HepG2 (cell line): ENCODE measurements around the gene TOP3B. TPM values are rescaled to one million over a fixed set of nuclear protein-coding genes. Genes with fewer than 3 reads are reported as not detected.
A peak's percentile ranks its signal among the peaks of the same experiment; 100 is the strongest.

Source experiments
- ATF4 ChIP-seq, 2 experiments: fragments of 450-650 bp in 1 of 2; sonication (generic) in 1 of 2; formaldehyde crosslinking; IDR thresholded peaks; 2 replicates each; pipeline versions ENCODE4 v1.5.0 to v1.8.0; 2020 to 2022; ENCODE audit warnings: mild to moderate bottlenecking in 1 of 2, missing genetic modification reagents in 1 of 2
- ATF7-NPFF ChIP-seq: sonication (generic); formaldehyde crosslinking; IDR thresholded peaks from 2 replicates; pipeline ENCODE4 v1.8.1; 2023; ENCODE audit warnings: mild to moderate bottlenecking, low read depth, missing genetic modification reagents, moderate library complexity
- BHLHE40 ChIP-seq: IDR thresholded peaks from 2 replicates; pipeline ENCODE4 v1.6.1; 2011; ENCODE audit warnings: low read length, improper control_type of control experiment
- CAMTA2 ChIP-seq: sonication (generic); formaldehyde crosslinking; IDR thresholded peaks from 2 replicates; pipeline ENCODE4 v1.4.0; 2020; ENCODE audit warnings: mild to moderate bottlenecking, missing genetic modification reagents, borderline replicate concordance
- CENPX ChIP-seq: sonication (generic); formaldehyde crosslinking; IDR thresholded peaks from 2 replicates; pipeline ENCODE4 v1.9.0; 2021; ENCODE audit warnings: mild to moderate bottlenecking, missing genetic modification reagents, moderate library complexity
- CHCHD3 ChIP-seq: sonication (generic); formaldehyde crosslinking; IDR thresholded peaks from 2 replicates; pipeline ENCODE4 v1.8.0; 2022; ENCODE audit warnings: mild to moderate bottlenecking, missing genetic modification reagents, moderate library complexity
- FOSL2 ChIP-seq: sonication (generic); formaldehyde crosslinking; IDR thresholded peaks from 2 replicates; pipeline ENCODE4 v1.4.0; 2020; ENCODE audit warnings: missing genetic modification reagents
- HNF4A ChIP-seq: sonication (generic); formaldehyde crosslinking; IDR thresholded peaks from 2 replicates; pipeline ENCODE4 v1.4.0; 2020; ENCODE audit warnings: missing genetic modification reagents
- HOXA5 ChIP-seq: sonication (generic); formaldehyde crosslinking; IDR thresholded peaks from 2 replicates; pipeline ENCODE4 v1.4.0; 2020; ENCODE audit warnings: missing genetic modification reagents
- KMT2B ChIP-seq: IDR thresholded peaks from 2 replicates; pipeline ENCODE4 v1.6.1; 2016; ENCODE audit warnings: missing genetic modification reagents, missing compliant biosample characterization
- MEIS1 ChIP-seq: sonication (generic); formaldehyde crosslinking; IDR thresholded peaks from 2 replicates; pipeline ENCODE4 v1.9.0; 2021; ENCODE audit warnings: mild to moderate bottlenecking, missing genetic modification reagents, moderate library complexity, borderline replicate concordance
- MXI1 ChIP-seq: IDR thresholded peaks from 3 replicates; pipeline ENCODE4 v1.6.1; 2012; ENCODE audit warnings: low read depth, low read length, inconsistent platforms, borderline replicate concordance
- NPAS2 ChIP-seq: sonication (generic); formaldehyde crosslinking; IDR thresholded peaks from 2 replicates; pipeline ENCODE4 v1.8.0; 2022; ENCODE audit warnings: mild to moderate bottlenecking, missing genetic modification reagents, borderline replicate concordance
- NR2F1 ChIP-seq, 2 experiments: fragments of 450-650 bp in 1 of 2; formaldehyde crosslinking in 1 of 2; IDR thresholded peaks; 2 replicates each; pipeline versions ENCODE4 v1.5.0 to v1.6.1; 2016 to 2020; ENCODE audit warnings: mild to moderate bottlenecking in 1 of 2, missing compliant biosample characterization in 1 of 2, missing genetic modification reagents in 1 of 2, moderate library complexity in 1 of 2
- PRDM10 ChIP-seq: sonication (generic); formaldehyde crosslinking; IDR thresholded peaks from 2 replicates; pipeline ENCODE4 v1.4.0; 2020; ENCODE audit warnings: low read depth, missing genetic modification reagents
- PREB ChIP-seq: sonication (generic); formaldehyde crosslinking; IDR thresholded peaks from 2 replicates; pipeline ENCODE4 v1.4.0; 2020; ENCODE audit warnings: missing genetic modification reagents
- TAF15 ChIP-seq: fragments of 200-400 bp; formaldehyde crosslinking; IDR thresholded peaks from one replicate; pipeline ENCODE4 v1.6.1; 2018; ENCODE audit warnings: mild to moderate bottlenecking, low read depth, low read length; ENCODE audit not compliant: poor library complexity, severe bottlenecking
- ZFP37 ChIP-seq: sonication (generic); formaldehyde crosslinking; IDR thresholded peaks from 2 replicates; pipeline ENCODE4 v1.4.0; 2020; ENCODE audit warnings: missing genetic modification reagents, borderline replicate concordance
- ZMYM2 ChIP-seq: sonication (generic); formaldehyde crosslinking; IDR thresholded peaks from 2 replicates; pipeline ENCODE4 v1.8.0; 2022; ENCODE audit warnings: mild to moderate bottlenecking, missing genetic modification reagents
- ZNF256 ChIP-seq: sonication (generic); formaldehyde crosslinking; conservative IDR thresholded peaks from 2 replicates; pipeline ENCODE4 v1.4.0; 2020; ENCODE audit warnings: missing genetic modification reagents
- ZNF501 ChIP-seq: sonication (generic); formaldehyde crosslinking; IDR thresholded peaks from 2 replicates; pipeline ENCODE4 v1.5.1; 2020; ENCODE audit warnings: mild to moderate bottlenecking, moderate library complexity, missing genetic modification reagents
- ZNF510 ChIP-seq: sonication (generic); formaldehyde crosslinking; IDR thresholded peaks from 2 replicates; pipeline ENCODE4 v1.4.0; 2020; ENCODE audit warnings: low read depth, mild to moderate bottlenecking, missing genetic modification reagents
- ZNF558 ChIP-seq: sonication (generic); formaldehyde crosslinking; IDR thresholded peaks from 2 replicates; pipeline ENCODE4 v1.9.0; 2022; ENCODE audit warnings: mild to moderate bottlenecking, missing genetic modification reagents, borderline replicate concordance
- polyA plus RNA-seq, 8 experiments: library from polyadenylated mRNA; depleted of rRNA in 3 of 8; stranded (reverse) in 7 of 8; unstranded in 1 of 8; fragments of >200 nt; fragmentation: Illumina TruSeq in 4 of 8; extraction: Trizol in 4 of 8; gene quantifications; 2 replicates each; pipeline versions ENCODE4 v1.2.1 to v1.2.3, GENCODE V29; 2011 to 2016; ENCODE audit warnings: low read depth in 4 of 8, missing spikeins in 1 of 8, mixed read lengths in 1 of 8; ENCODE audit not compliant: insufficient read depth in 1 of 8
- total RNA-seq, 5 experiments: library from RNA; depleted of rRNA; stranded (reverse); fragments of >200 nt; fragmentation: Illumina TruSeq; extraction: Trizol; gene quantifications; 2 replicates each; pipeline ENCODE4 v1.2.3, GENCODE V29; 2016; ENCODE audit warnings: low read depth in 1 of 5

TOP3B gene
- total and polyA plus RNA-seq, 2 of the 13 experiments (the other 11 are each of a cell fraction or from before 2014, with no cell fraction given), result 28.5 to 29.7 TPM

GRCh38 chr22:21938071-21938822 lies 44.3 kb downstream of the TOP3B start (continued):
- TF ChIP-seq FOSL2 (CRISPR knock-in tag) (peak; percentile 45; the same call in 1 of the 2 replicates), KMT2B (peak; percentile 74), CENPX (CRISPR knock-in tag) (no peak), ZNF501 (CRISPR knock-in tag) (peak; percentile 95), ZFP37 (no peak), ZNF510 (CRISPR knock-in tag) (no peak), HNF4A (no peak; the same call in 1 of the 2 replicates), CAMTA2 (peak; percentile 80; the same call in 1 of the 2 replicates), NR2F1 (CRISPR knock-in tag; IDR thresholded peaks at IDR 0.05) (no peak), BHLHE40 (0 out of 2 replicates have a peak, but pooled peaks have one; percentile 13), ATF7-NPFF (CRISPR knock-in tag) (peak; percentile 84; the same call in 1 of the 2 replicates), CHCHD3 (CRISPR knock-in tag) (0 out of 2 replicates have a peak, but pooled peaks have one; percentile 47), ZMYM2 (CRISPR knock-in tag) (peak; percentile 53; the same call in 1 of the 2 replicates), ZNF558 (no peak), MEIS1 (CRISPR knock-in tag) (peak; percentile 80; the same call in 1 of the 2 replicates), PREB (CRISPR knock-in tag) (no peak), ATF4 (CRISPR knock-in tag; IDR thresholded peaks at IDR 0.05) (no peak), TAF15 (peak; percentile 36), PRDM10 (no peak), MXI1 (peak; percentile 69; the same call in 1 of the 3 replicates), HOXA5 (0 out of 2 replicates have a peak, but pooled peaks have one; percentile 28), NPAS2 (CRISPR knock-in tag) (no peak), ZNF256 (CRISPR knock-in tag) (no peak)
